HL-60 (cell line): ENCODE data around the gene GDPD2.

Experiments
- GABPA ChIP-seq: IDR thresholded peaks from 2 replicates; pipeline ENCODE4 v1.6.1; 2012; ENCODE audit warnings: low read depth
- POLR2AphosphoS5 ChIP-seq: IDR thresholded peaks from 2 replicates; pipeline ENCODE4 v1.6.1; 2012; ENCODE audit warnings: low read depth
- SPI1 ChIP-seq: IDR thresholded peaks from 2 replicates; pipeline ENCODE4 v1.6.1; 2012; ENCODE audit warnings: low read depth, mild to moderate bottlenecking, borderline replicate concordance
- TF ChIP-seq, protein P1 (sequence below): IDR thresholded peaks from one replicate; pipeline ENCODE4 v1.5.1; 2011; ENCODE audit warnings: low read length, control low read depth, inconsistent platforms; ENCODE audit not compliant: insufficient read depth

DNA sequence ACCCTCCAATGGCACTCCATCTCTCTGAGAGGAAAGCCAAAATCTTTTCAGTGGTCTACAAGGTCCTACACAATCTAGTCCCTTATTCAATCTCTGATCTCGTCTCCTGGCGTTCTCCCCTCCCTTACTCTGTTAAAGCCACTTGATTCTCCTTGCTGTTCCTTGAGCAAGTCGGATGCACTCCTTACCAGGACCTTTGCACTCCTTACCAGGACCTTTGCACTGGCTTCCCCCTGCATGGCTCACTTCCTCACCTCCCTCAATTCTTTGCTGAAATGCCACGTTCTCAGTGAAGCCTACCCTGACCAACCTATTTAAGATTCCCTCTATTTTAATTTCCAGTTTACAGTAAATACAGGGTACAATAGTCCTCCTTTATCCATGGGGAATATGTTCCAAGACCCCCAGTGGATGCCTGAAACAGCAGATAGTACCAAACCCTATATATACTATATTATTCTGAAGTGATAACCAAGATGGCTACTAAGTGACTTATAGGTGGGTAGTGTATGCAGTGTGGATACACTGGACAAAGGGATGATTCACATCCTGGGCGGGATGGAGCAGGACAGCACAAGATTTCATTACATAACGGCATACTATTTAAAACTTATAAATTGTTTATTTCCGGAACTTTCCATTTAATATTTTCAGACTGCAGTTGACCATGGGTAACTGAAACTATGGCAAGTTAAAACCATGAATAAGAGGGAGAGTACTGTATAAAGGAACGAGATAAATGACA, 15.0 kb downstream of the GDPD2 start:
- TF ChIP-seq POLR2AphosphoS5 (no peak), GABPA (no peak), SPI1 (no peak)
- TF ChIP-seq, protein P1, sequence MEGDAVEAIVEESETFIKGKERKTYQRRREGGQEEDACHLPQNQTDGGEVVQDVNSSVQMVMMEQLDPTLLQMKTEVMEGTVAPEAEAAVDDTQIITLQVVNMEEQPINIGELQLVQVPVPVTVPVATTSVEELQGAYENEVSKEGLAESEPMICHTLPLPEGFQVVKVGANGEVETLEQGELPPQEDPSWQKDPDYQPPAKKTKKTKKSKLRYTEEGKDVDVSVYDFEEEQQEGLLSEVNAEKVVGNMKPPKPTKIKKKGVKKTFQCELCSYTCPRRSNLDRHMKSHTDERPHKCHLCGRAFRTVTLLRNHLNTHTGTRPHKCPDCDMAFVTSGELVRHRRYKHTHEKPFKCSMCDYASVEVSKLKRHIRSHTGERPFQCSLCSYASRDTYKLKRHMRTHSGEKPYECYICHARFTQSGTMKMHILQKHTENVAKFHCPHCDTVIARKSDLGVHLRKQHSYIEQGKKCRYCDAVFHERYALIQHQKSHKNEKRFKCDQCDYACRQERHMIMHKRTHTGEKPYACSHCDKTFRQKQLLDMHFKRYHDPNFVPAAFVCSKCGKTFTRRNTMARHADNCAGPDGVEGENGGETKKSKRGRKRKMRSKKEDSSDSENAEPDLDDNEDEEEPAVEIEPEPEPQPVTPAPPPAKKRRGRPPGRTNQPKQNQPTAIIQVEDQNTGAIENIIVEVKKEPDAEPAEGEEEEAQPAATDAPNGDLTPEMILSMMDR: no peak
